Ishikawa (cell line): Measurements from ENCODE around the gene LDLRAD2.

ENCODE experiments used
- CREB1 ChIP-seq: IDR thresholded peaks from 2 replicates; pipeline ENCODE4 v1.6.1; 2012; ENCODE audit warnings: low read depth
- EGR1 ChIP-seq: IDR thresholded peaks from 2 replicates; pipeline ENCODE4 v1.6.1; 2012
- EP300 ChIP-seq: IDR thresholded peaks from 2 replicates; pipeline ENCODE4 v1.6.1; 2012; ENCODE audit warnings: borderline replicate concordance
- RAD21 ChIP-seq: IDR thresholded peaks from 2 replicates; pipeline ENCODE4 v1.6.1; 2012; ENCODE audit warnings: low read depth
- YY1 ChIP-seq: IDR thresholded peaks from 2 replicates; pipeline ENCODE4 v1.6.1; 2012; ENCODE audit warnings: low read depth
- TF ChIP-seq, protein P1 (sequence below): IDR thresholded peaks from 2 replicates; pipeline ENCODE4 v1.6.1; 2012; ENCODE audit warnings: low read depth, mild to moderate bottlenecking

DNA sequence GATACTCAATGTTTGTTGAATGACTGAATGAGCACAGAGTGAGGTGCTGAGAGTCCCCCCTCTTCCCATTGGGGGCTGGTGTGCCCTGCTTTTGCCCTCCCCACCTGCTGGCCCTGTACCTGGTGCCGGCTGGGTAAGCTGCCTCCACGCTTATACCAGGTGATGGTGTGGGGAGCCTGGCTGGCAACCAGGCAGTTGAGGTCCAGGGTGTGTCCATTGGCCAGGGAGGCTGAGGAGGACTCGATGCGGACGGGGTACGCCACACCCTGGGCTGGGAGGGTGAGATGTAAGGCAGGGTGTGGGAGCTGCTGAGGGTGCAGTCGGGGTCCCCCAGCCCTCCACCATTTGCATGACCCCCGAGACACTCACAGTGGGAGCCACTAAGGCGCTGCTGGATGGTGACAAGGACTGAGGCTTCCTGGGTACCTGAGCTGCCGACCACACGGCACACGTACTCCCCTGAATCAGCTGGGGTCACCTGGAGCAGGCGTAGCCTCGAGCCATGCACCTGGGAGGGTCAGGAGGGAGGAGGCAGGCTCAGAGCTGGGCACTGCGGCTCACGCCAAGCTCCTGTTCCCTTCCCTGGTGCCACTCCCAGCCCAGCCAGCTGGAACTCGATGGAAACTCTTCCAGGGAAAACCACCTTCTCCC is 36.6 kb downstream of the LDLRAD2 start:
- TF ChIP-seq EGR1 (no peak), EP300 (no peak), RAD21 (no peak), CREB1 (no peak), YY1 (no peak)
- TF ChIP-seq, protein P1, sequence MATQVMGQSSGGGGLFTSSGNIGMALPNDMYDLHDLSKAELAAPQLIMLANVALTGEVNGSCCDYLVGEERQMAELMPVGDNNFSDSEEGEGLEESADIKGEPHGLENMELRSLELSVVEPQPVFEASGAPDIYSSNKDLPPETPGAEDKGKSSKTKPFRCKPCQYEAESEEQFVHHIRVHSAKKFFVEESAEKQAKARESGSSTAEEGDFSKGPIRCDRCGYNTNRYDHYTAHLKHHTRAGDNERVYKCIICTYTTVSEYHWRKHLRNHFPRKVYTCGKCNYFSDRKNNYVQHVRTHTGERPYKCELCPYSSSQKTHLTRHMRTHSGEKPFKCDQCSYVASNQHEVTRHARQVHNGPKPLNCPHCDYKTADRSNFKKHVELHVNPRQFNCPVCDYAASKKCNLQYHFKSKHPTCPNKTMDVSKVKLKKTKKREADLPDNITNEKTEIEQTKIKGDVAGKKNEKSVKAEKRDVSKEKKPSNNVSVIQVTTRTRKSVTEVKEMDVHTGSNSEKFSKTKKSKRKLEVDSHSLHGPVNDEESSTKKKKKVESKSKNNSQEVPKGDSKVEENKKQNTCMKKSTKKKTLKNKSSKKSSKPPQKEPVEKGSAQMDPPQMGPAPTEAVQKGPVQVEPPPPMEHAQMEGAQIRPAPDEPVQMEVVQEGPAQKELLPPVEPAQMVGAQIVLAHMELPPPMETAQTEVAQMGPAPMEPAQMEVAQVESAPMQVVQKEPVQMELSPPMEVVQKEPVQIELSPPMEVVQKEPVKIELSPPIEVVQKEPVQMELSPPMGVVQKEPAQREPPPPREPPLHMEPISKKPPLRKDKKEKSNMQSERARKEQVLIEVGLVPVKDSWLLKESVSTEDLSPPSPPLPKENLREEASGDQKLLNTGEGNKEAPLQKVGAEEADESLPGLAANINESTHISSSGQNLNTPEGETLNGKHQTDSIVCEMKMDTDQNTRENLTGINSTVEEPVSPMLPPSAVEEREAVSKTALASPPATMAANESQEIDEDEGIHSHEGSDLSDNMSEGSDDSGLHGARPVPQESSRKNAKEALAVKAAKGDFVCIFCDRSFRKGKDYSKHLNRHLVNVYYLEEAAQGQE, result no peak
